Type B pancreatic cell (in vitro differentiated cells): ENCODE results near the gene PFKP. TPM values are rescaled to one million over a fixed set of nuclear protein-coding genes. Genes with fewer than 3 reads are reported as not detected.

ENCODE experiments used
- DNase-seq: peaks from one replicate; pipeline ENCODE4 v3.0.0; 2021; ENCODE audit warnings: mixed read lengths; ENCODE audit not compliant: unreplicated experiment; ENCODE audit errors: extremely low spot score
- H3K27ac Mint-ChIP-seq: 2 replicates; pipeline ENCODE4 v1.8.0; 2021; ENCODE audit warnings: mild to moderate bottlenecking, mixed read lengths
- H3K27me3 Mint-ChIP-seq: 2 replicates; pipeline ENCODE4 v1.8.0; 2021; ENCODE audit warnings: mixed read lengths
- H3K36me3 Mint-ChIP-seq: 2 replicates; pipeline ENCODE4 v1.8.0; 2021; ENCODE audit warnings: mixed read lengths
- H3K4me1 Mint-ChIP-seq: one replicate; pipeline ENCODE4 v1.8.0; 2021; ENCODE audit warnings: mixed read lengths; ENCODE audit not compliant: unreplicated experiment
- H3K4me3 Mint-ChIP-seq: 2 replicates; pipeline ENCODE4 v1.8.0; 2021; ENCODE audit warnings: mild to moderate bottlenecking, mixed read lengths
- H3K9me3 Mint-ChIP-seq: 2 replicates; pipeline ENCODE4 v1.8.0; 2021; ENCODE audit warnings: mixed read lengths
- total RNA-seq: library from RNA; stranded (reverse); gene quantifications from 2 replicates; pipeline ENCODE4 v1.2.1, GENCODE V29; 2021; ENCODE audit warnings: low replicate concordance
- TF ChIP-seq, protein P1 (sequence below): fragments of 200-600 bp; sonication (generic); conservative IDR thresholded peaks from 2 replicates; pipeline ENCODE4 v1.5.0; 2021; ENCODE audit warnings: antibody characterized with exemption, mild to moderate bottlenecking

Gene PFKP
- total RNA-seq, 1 donor from 2014 or later: 48.8 TPM

DNA sequence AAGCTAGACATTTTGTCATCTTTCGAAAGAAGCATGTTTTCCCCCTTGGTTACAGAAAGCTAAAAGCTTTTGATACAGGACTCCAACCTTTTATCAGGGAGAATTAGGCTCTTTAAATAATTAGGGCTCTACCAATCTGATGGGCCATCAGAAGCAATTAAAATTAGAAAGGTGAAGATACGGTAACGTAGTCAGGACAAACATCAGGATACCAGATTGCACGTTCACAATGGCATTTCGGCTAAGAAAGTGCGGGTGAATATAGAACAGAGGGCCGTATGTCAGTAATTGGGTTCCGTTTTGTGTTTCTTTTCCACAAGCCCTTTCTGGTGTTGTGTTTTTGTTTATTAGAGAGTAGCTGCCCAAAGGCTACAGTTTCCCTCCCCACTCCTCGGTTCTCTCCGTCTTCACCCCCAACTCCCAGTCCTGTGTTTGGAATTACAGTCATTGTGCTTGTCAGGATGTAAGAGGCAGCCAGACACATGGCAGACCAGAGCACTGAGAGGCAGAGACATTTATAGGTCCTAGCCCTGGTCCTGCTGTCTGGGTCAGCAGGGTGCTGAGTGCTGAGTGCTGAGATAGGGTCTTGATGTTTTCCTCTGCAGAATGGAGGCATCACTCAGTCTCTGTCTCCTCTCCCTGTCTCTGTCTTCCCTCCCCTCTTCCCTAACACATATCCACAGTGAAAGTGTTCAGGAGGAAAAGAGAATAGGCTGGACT, 5.5 kb downstream of the PFKP start:
- peak overlapping the region; percentile 3 for H3K27ac Mint-ChIP-seq
- H3K9me3 Mint-ChIP-seq: no peaks in the 10 kb centered on the region
- no peak for DNase-seq
- H3K4me1 Mint-ChIP-seq: peaks cover 28% of the 10 kb centered on the region
- peaks cover 5% of the 10 kb centered on the region for H3K36me3 Mint-ChIP-seq
- no peak overlapping the region for H3K4me3 Mint-ChIP-seq
- TF ChIP-seq, protein P1, sequence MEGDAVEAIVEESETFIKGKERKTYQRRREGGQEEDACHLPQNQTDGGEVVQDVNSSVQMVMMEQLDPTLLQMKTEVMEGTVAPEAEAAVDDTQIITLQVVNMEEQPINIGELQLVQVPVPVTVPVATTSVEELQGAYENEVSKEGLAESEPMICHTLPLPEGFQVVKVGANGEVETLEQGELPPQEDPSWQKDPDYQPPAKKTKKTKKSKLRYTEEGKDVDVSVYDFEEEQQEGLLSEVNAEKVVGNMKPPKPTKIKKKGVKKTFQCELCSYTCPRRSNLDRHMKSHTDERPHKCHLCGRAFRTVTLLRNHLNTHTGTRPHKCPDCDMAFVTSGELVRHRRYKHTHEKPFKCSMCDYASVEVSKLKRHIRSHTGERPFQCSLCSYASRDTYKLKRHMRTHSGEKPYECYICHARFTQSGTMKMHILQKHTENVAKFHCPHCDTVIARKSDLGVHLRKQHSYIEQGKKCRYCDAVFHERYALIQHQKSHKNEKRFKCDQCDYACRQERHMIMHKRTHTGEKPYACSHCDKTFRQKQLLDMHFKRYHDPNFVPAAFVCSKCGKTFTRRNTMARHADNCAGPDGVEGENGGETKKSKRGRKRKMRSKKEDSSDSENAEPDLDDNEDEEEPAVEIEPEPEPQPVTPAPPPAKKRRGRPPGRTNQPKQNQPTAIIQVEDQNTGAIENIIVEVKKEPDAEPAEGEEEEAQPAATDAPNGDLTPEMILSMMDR: no peak
- peaks cover 9% of the 10 kb centered on the region for H3K27me3 Mint-ChIP-seq

DNA sequence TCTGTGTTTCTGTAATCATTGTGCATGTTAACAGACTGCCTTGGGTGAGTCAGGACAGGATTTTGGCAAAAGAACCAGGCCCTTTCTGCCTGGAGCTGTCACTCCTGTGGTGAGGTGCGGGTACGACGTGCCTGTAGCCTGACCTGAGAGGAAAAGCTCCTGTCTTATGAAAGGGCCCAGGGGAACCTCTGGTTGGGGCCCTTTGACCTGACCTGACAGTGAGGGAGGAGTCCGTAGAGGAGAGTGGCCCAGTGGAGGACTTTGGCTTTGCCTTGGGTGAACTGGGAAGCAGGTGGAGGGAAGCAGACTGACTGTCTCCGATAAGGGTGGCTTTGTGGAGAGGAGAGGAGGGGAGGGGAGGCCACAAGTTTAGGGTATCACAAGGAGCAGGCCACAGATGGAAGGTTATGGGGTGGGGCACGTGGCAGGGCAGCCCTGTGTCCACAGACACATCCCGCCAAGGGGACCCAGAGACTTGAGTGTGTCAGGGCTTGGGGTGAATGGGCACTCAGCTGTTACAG, 6.9 kb downstream of the PFKP start:
- H3K9me3 Mint-ChIP-seq: no peaks in the 10 kb centered on the region
- H3K36me3 Mint-ChIP-seq: peaks cover 5% of the 10 kb centered on the region
- TF ChIP-seq, protein P1: no peak
- H3K4me1 Mint-ChIP-seq: peaks cover 36% of the 10 kb centered on the region
- no peak for DNase-seq
- peak overlapping the region; percentile 56 for H3K27ac Mint-ChIP-seq
- peak overlapping the region; percentile 68 for H3K4me3 Mint-ChIP-seq
- H3K27me3 Mint-ChIP-seq: peaks cover 8% of the 10 kb centered on the region

DNA sequence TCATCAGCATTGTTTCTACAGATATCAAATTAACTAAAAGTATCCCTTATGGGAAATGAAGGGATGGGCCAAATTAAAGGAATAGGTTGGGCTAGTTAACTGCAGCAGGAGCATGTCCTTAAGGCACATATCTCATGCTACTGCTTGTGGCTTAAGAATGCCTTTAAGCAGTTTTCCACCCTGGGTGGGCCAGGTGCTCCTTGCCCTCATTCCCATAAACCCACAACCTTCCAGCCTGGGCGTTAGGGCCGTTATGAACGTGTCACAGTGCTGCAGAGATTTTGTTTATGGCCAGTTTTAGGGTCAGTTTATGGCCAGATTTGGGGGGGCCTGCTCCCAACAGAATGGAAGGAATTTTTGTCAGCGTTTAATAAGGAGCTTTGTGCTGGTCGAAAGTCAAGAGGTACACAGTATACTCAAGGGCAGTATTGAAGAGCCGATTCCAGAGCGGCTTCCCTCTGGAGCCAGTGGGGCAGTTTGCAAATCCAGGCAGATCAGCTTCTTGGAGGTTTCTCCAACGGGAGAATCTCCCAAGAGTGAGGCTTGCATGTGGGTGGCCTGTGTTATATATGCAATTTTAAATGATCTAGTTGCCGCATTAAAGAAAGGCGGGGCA, 7.7 kb downstream of the PFKP start:
- Mint-ChIP-seq H3K36me3 (peaks cover 5% of the 10 kb centered on the region), H3K9me3 (no peaks in the 10 kb centered on the region), H3K4me1 (peaks cover 36% of the 10 kb centered on the region), H3K27me3 (peaks cover 3% of the 10 kb centered on the region), H3K27ac (no peak overlapping the region), H3K4me3 (peak overlapping the region; percentile 68)
- DNase-seq: no peak
- TF ChIP-seq, protein P1: no peak

DNA sequence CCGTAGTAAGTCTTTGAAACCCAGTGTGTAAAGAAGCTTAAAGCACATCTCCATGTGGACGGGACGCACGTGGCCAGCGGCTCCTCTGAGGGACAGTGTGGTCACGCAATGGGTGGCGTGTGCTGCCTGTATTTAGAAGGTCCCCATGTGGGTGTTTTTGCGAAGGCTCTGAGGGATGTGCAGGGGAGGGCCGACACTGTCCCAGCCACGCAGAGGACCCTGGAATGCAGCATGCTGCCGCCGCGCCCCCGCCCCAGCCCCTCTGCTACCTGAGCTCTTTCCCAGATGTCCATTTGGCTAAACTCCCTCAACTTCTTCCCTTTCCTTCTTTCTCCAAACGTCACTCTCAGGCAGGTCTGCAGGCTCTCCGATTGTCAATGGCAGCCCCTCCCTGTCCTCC, 8.8 kb downstream of the PFKP start:
- H3K27me3 Mint-ChIP-seq: peaks cover 3% of the 10 kb centered on the region
- TF ChIP-seq, protein P1: no peak
- peaks cover 36% of the 10 kb centered on the region for H3K4me1 Mint-ChIP-seq
- DNase-seq: no peak
- peaks cover 5% of the 10 kb centered on the region for H3K36me3 Mint-ChIP-seq
- no peaks in the 10 kb centered on the region for H3K9me3 Mint-ChIP-seq
- H3K27ac Mint-ChIP-seq: no peak overlapping the region
- no peak overlapping the region for H3K4me3 Mint-ChIP-seq

DNA sequence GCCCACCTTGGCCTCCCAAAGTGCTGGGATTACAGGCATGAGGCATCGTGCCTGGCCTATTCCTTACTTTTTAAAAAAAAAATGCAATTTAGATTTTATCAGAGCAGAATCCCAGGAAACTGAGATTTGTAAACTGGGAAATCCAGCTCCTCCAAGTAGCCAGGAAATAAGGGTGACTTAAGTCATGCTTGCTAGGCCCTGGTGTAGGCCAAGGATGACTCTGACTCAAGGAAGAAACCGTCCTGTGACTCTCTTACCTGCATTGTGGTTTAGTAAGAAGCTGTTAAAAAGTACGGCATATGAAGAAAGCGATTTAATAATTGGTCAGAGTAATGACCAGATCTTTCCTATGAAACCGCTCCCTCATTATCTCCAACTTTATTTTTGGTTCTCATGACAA, 10.2 kb downstream of the PFKP start:
- H3K36me3 Mint-ChIP-seq: peaks cover 4% of the 10 kb centered on the region
- no peak for DNase-seq
- no peaks in the 10 kb centered on the region for H3K9me3 Mint-ChIP-seq
- H3K27me3 Mint-ChIP-seq: no peaks in the 10 kb centered on the region
- TF ChIP-seq, protein P1: no peak
- H3K4me1 Mint-ChIP-seq: peaks cover 33% of the 10 kb centered on the region
- no peak overlapping the region for H3K27ac Mint-ChIP-seq
- no peak overlapping the region for H3K4me3 Mint-ChIP-seq
